Uterus (tissue), 4 donors: ENCODE data around the gene SCRN2. TPM values are rescaled to one million over a fixed set of nuclear protein-coding genes. Genes with fewer than 3 reads are reported as not detected.
A peak's percentile ranks its signal among the peaks of the same experiment; 100 is the strongest.

Experiments used
- DNase-seq, 2 donors: peaks; one replicate each; pipeline ENCODE4 v3.0.0-alpha.2; 2019 to 2020
- H3K27ac ChIP-seq, 2 donors: fragments of 200-600 bp; sonication (generic); 1 replicate in 1 of 2; 2 replicates in 1 of 2; pipeline ENCODE4 v1.5.1; 2016 to 2018
- H3K27me3 ChIP-seq, 2 donors: fragments of 200-600 bp; sonication (generic); one replicate each; pipeline ENCODE4 v1.5.1; 2018 to 2019; ENCODE audit warnings: control low read depth in 1 of 2
- H3K36me3 ChIP-seq, 2 donors: fragments of 200-600 bp; sonication (generic); one replicate each; pipeline ENCODE4 v1.5.1; 2019; ENCODE audit warnings: control low read depth in 1 of 2
- H3K4me1 ChIP-seq, 2 donors: fragments of 200-600 bp; sonication (generic); one replicate each; pipeline ENCODE4 v1.5.1; 2018 to 2019; ENCODE audit warnings: control low read depth in 1 of 2
- H3K4me3 ChIP-seq, 2 donors: fragments of 200-600 bp; sonication (generic); 1 replicate in 1 of 2; 2 replicates in 1 of 2; pipeline ENCODE4 v1.5.1; 2018 to 2019; ENCODE audit warnings: mild to moderate bottlenecking in 1 of 2
- H3K9me3 ChIP-seq, 2 donors: fragments of 200-600 bp; sonication (generic); one replicate each; pipeline ENCODE4 v1.5.1; 2019; ENCODE audit warnings: control low read depth in 1 of 2
- CTCF ChIP-seq, 4 experiments: fragments of 200-600 bp in 2 of 4; fragments of 450-650 bp in 2 of 4; sonication (generic) in 2 of 4; IDR thresholded peaks; one replicate each; pipeline ENCODE4 v1.5.1; 2016 to 2019; ENCODE audit warnings: antibody characterized with exemption in 4 of 4, mild to moderate bottlenecking in 2 of 4, moderate library complexity in 1 of 4
- POLR2A ChIP-seq, 2 donors: fragments of 450-650 bp; IDR thresholded peaks; one replicate each; pipeline ENCODE4 v1.6.1; 2016; ENCODE audit warnings: antibody characterized with exemption in 2 of 2, mild to moderate bottlenecking in 1 of 2, moderate library complexity in 1 of 2
- intact Hi-C: fragments of 100-400 bp; cut with DNase I; formaldehyde crosslinking; loops from one replicate; pipeline ENCODE4 v1.15.1; 2023; ENCODE audit warnings: low total_unique reads
- total RNA-seq, 4 donors: library from RNA; depleted of rRNA in 3 of 4; stranded (reverse); fragments of >200 nt in 3 of 4; gene quantifications; one replicate each; pipeline versions ENCODE4 v1.1.0 to v1.2.4, GENCODE V29; 2014 to 2023
- donor health status: DM: yes; HTN: yes; CAD: no.

Gene SCRN2
- total RNA-seq, 4 donors from 2014 or later = 12.4 to 80.7 (median 39.8) TPM

- Histone ChIP-seq H3K36me3 (no peaks in the 10 kb centered on the region), H3K27ac (peak within 1 kb of the TSS; percentile 36 to 50)
- intact Hi-C loops = no loop called here
These were observed 19.4 kb downstream of the SCRN2 start, which contains the start of gene OSBPL7 for GRCh38 chr17:47821424-47822391. Gene OSBPL7 (minus strand): TSS chr17:47821794. CDS start chr17:47820278, 1,516 bp downstream.

GRCh38 chr17:47821031-47821423, 20.0 kb downstream of the SCRN2 start:
- peak overlapping the region; percentile 36 to 50 for H3K27ac ChIP-seq
- H3K4me1 ChIP-seq = peaks cover 0 to 13% of the 10 kb centered on the region in 2 donors
- no peaks in the 10 kb centered on the region for H3K27me3 ChIP-seq
- intact Hi-C loops = no loop called here
- H3K4me3 ChIP-seq = peak overlapping the region; percentile 42 to 50
- TF ChIP-seq POLR2A (IDR thresholded peaks at IDR 0.05) (no peak), CTCF (IDR thresholded peaks at IDR 0.05) (no peak)
- no peaks in the 10 kb centered on the region for H3K36me3 ChIP-seq
- no peak for DNase-seq
- H3K9me3 ChIP-seq = no peaks in the 10 kb centered on the region

More at GRCh38 chr17:47821424-47822391, 19.4 kb downstream of the SCRN2 start, which contains the start of gene OSBPL7:
- Histone ChIP-seq H3K9me3 (no peaks in the 10 kb centered on the region), H3K4me3 (peak within 1 kb of the TSS; percentile 42 to 50), H3K27me3 (no peaks in the 10 kb centered on the region), H3K4me1 (peaks cover 0 to 13% of the 10 kb centered on the region in 2 donors)
- DNase-seq = peak; percentile 59 to 75
- TF ChIP-seq CTCF (IDR thresholded peaks at IDR 0.05) (peak in 2 of 4 experiments; percentile 33 to 40), POLR2A (IDR thresholded peaks at IDR 0.05) (no peak)

GRCh38 chr17:47820033-47820789, 20.9 kb downstream of the SCRN2 start:
- intact Hi-C loops = no loop called here
- Histone ChIP-seq H3K27ac (no peak overlapping the region), H3K4me1 (peaks cover 0 to 13% of the 10 kb centered on the region in 2 donors), H3K4me3 (no peak overlapping the region), H3K9me3 (no peaks in the 10 kb centered on the region), H3K27me3 (no peaks in the 10 kb centered on the region), H3K36me3 (no peaks in the 10 kb centered on the region)
- no peak for TF ChIP-seq CTCF (IDR thresholded peaks at IDR 0.05)
- no peak for TF ChIP-seq POLR2A (IDR thresholded peaks at IDR 0.05)
- no peak for DNase-seq

- Histone ChIP-seq H3K36me3 (no peaks in the 10 kb centered on the region), H3K4me1 (peaks cover 0 to 13% of the 10 kb centered on the region in 2 donors), H3K9me3 (no peaks in the 10 kb centered on the region), H3K27ac (no peak overlapping the region), H3K4me3 (no peak overlapping the region), H3K27me3 (no peaks in the 10 kb centered on the region)
- DNase-seq = no peak
- intact Hi-C loops = no loop called here
- TF ChIP-seq POLR2A (IDR thresholded peaks at IDR 0.05) (no peak), CTCF (IDR thresholded peaks at IDR 0.05) (no peak)
These were observed 21.6 kb downstream of the SCRN2 start for GRCh38 chr17:47819475-47819874.
